Measurements from ENCODE around the gene UPF3A.
"Not testable (repeated sequence)": the region's sequence is repeated elsewhere in the genome, so short reads cannot be mapped to it uniquely, and the experiment has no call there.

UPF3A gene

DNA sequence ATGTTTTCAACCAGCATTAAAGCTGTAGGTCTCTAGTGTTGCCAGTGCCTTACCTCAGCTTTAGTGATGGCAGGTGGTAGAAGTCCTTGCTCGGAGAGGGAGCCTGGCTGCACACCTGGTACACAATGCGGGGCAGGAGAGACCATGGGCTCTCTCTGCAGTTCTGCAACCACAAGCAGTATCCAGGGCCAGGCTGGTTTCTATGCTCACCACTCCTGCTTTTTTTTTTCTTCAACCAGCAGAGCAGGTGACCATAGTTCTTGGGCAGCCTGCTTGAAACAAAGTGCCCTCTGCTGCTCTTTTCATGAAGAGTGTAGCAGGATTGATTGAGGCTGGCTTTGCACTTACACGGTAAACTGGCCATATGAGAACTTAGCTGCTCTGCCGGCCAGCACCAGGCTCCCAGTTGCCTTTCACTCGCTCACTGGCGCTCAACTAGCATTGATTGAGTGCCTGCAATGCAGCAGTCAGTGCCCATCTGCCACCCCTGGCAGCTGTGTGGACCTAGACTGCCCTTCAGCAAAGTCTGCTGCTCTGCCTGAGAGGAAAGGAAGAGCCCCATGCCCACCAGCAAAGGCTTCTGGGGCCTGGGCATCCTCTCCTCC lies 28.5 kb downstream of the UPF3A start:
- DNase-seq: no peak

DNA sequence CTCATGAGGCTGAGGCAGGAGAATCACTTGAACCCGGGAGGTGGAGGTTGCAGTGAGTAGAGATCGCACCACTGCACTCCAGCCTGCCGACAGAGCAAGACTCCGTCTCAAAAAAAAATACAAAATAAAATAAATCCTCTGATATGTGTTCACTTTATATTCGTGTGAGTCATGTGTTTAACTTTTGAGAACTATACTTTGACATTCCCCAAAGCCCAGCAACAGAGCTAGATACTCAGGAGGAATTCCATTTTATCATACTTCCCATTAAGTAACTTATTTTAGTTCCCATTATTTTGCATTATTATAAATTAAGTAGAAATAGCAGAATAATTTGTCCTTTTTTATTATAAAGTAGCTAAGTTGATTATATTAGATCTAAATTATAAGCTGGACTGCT lies 29.6 kb downstream of the UPF3A start:
- no peak for DNase-seq

DNA sequence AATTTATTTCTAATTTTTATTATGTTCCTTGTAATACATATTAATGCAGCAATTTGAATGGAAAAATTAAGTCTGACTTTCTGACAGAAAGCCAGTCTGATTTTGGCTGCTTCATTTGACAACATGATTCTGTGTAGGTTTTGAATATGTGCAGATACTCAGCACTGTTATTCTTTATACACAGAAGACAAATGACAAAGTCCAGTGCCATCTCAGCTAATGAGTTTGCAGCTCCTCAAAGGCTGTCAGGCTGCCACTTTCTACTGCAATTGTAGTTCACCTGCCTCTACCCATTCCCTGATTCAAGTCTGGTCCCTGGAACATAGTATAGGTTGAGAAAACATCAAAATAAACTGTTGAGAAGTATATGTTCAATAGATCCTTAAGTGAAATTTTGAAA lies 30.0 kb downstream of the UPF3A start:
- no peak for DNase-seq

DNA sequence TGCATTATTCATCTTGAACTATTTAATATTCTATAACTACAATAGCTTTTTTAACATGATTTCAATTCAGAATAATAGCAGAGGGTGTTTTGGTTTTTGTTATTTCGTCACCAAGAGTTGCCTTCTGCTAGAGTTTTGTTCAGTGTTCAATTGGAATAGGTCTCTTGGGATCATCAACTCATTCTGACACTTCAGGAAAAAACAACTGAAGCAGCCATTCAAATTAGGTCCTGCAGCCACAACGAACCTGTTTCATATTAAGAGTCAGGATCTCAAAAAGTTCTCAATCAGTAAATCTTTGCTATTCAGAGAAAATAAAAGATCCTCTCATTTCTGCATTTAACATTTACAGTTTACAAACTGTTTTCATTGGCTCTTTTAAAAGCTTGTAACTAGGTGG lies 30.5 kb downstream of the UPF3A start:
- DNase-seq: no peak

DNA sequence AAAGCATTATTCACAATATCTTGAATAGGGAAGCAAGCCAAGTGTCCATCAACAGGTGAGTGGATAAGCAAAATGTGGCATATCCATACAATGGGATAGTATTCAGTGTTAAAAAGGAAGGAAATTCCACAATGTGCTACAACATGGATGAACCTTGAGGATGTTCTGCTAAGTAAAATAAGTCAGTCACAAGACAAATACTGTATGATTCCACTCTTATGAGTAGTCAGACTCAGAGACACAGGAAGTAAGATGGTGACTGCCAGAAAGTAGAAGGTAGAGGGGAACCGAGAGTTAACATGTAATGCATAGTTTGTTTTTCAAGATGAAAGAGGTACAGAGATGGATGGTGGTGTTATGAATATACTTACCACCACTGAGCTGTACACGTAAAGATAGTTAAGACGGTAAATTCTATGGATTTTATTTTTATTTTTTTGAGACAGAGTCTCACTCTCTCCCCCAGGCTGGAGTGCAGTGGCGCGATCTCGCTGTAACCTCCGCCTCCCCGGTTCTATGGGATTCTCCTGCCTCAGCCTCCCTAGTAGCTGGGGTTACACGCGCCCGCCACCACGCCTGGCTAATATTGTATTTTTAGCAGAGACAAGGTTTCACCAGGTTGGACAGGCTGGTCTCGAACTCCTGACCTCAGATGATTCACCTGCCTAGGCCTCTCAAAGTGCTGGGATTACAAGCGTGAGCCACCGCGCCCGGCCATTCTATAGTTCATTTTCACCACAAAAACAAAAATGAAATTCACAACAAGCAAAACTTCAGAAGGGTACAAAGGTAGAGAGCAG lies 31.9 kb downstream of the UPF3A start:
- no peak for DNase-seq

DNA sequence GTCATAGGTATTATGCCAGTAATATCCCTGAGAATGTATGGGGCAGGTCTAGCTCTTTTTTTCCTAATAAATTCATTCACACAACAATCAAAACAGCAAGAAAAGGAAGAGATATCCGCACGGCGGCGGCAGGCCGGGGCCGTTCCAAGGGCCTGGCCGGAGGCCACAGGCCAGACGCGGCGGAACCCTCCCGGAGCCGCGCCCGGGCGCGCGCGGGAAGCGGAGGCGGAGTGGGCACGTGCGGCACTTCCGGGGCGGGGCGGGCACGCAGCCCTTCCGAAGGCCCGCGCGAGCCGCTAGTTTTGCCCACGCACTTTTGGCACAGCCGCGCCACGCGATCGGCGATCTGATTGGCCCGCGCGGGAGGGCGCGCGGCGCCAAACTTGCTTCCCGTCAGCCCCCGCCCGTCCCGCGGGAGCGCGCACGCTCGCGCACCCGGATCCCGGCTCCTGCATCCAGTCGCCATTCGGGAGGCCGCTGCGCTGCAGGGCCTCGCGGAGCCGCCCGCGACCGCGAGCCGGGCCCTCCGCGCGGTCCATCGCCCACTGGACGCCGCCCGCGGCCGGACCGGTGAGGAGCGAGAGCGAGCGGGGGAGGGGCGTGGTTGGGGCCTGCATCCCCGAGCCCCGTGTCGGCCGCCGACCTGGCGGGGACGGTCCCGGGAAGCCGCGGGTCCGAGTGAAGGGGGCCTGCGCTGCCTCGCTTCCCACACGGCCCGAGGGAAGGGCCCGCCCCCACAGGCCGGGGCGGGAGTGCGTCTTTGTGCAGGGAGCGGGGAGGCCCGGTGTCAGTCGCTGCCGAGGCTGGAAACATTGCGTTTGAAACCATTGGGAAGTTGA lies 32.9 kb downstream of the UPF3A start, which contains the start of gene CHAMP1:
Gene CHAMP1 (plus strand): TSS at position 430 of the 839 bp plus-strand sequence. CDS start 9,340 bp downstream, outside the sequence.
- peak; percentile 90 for DNase-seq

DNA sequence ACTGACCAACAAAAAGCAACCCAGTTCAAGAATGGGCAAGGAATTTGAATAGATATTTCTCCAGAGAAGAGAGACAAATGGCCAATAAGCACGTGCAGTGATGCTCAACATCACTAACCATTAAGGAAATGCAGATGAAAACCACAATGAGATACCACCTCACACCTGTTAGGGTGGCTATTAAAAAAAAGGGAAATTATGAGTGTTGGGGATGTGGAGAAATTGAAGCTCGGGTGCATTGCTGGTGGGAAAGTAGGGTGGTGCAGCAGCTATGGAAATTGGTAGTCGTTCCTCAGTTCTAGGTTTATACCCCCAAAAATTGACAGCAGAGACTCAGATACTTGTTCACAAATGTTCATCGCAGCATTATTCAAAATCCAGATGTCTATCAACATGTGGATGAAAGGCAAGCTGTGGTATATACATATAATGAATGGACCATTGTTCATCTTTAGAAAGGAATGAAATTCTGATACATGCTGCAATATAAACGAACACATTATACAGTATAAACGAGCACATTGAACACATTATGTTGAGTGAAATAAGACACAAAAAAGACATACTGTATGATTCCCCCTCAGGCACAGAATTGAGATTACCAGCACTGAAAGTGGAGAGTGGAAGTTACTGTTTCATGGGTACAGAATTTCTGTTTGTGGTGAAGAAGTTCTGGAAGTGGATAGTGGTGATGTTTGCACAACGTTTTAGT lies 33.8 kb downstream of the UPF3A start:
- DNase-seq: no peak

DNA sequence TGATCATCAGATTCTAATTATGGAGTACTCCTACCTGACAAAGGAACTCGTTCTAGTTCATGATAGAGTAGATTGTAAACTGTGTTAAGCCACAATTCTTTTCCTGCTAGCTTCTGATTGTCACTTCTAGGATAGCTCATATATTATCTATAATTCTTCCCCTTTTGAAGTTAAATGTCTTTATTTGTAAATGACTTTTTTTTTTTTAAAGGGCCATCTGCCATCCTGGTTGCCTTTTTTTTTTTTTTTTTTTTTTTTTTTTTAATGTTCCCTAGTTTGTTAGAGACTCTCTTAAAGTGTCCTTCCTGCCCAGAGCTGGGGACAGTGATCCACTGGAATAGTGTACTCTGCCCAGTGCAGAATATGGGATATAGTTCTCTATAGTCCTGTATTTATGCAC lies 37.2 kb downstream of the UPF3A start:
- DNase-seq: no peak

DNA sequence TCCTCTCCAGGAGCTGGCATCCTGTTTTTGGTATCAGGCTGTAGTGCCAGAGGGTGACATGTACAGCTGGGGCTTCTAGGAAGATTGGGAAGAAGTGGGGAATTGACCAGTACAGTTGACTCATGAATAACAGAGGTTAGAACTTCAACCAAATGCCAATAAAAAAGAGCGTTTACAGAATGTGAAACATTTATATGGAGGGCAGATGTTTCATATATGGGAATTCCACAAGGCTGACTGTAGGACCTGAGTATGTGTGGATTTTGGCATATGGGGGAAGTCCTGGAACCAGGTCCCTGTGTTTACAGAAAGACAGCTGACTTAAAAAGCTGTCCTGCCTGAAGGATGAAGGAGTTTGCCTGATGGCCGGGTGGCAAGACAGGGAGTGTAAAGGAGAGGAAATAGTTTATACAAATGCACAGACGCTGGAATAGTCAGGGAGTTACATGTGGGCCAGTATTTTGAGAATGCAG lies 38.1 kb downstream of the UPF3A start:
- DNase-seq: no peak

DNA sequence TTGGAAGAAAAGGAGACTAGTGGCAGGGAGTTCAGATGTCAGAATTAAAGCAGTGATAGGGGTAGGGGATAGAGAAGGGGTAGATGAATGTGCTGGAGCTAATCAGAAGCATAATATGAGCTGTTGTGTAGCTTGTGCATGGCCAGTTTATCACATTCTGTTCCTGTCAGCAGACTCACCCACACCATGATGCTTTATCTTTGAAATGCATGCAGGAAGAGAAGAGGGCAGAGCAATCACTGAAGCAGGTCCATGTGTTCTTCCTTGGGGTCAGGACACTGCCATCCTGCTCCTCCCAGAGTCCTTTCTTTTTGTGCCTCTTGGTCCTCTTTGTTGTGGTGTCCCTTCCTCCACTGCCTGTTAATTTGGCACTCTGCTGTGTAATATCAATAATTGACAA lies 38.7 kb downstream of the UPF3A start:
- DNase-seq: no peak

DNA sequence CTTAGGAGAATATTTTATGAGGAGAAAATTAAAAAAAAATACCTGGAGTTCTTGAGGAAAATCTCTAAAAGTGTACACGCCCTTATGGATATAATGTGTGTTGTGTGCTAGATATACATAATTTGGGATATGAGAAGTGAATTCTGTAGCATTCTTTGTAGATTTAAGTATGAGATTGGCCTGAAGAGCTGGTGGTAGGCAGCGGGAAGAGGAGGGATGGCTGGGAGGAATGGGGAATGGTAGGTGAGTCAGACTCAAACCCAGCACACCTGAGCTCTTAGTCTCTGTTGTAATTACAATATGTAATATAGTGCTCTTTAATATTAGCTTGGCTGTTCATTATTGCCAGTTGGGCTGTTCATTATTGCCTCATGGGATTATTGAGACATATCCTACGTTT lies 39.9 kb downstream of the UPF3A start:
- DNase-seq: no peak

DNA sequence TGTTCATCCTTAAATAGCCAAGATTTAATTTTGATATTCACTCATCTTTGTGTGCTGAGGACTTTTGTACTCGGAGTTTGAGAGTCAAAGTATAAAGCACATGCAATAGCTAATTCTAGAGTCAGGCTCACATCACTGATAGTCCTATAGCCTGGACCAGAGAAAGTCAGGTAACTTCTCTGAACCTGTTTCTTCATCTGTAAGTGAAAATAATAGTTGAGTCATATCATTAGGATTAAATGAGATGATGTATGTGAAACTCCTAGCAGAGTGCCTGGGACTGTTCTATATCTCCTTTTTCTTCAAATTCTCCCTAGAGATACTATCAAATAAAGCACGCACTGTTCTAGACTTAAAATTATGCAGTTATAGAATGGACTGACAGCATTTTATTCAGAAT lies 41.9 kb downstream of the UPF3A start:
- DNase-seq: no peak

DNA sequence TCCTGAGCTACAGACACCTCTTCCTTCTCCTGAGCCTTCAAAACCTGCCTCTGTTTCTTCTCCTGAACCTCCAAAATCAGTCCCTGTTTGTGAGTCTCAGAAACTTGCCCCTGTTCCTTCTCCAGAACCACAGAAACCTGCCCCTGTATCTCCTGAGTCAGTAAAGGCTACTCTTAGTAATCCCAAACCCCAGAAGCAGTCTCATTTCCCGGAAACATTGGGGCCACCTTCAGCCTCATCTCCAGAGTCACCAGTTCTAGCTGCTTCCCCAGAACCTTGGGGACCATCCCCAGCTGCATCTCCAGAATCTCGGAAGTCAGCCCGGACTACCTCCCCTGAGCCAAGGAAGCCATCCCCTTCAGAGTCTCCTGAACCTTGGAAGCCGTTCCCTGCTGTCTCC lies 42.9 kb downstream of the UPF3A start:
- DNase-seq: no peak

DNA sequence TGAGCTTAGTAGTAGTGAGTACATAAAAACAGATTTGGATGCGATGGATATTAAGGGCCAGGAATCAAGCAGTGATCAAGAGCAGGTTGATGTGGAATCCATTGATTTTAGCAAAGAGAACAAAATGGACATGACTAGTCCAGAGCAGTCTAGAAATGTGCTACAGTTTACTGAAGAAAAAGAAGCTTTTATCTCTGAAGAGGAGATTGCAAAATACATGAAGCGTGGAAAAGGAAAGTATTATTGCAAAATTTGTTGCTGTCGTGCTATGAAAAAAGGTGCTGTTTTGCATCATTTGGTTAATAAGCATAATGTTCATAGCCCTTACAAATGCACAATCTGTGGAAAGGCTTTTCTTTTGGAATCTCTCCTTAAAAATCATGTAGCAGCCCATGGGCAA lies 44.3 kb downstream of the UPF3A start:
- no peak for DNase-seq

DNA sequence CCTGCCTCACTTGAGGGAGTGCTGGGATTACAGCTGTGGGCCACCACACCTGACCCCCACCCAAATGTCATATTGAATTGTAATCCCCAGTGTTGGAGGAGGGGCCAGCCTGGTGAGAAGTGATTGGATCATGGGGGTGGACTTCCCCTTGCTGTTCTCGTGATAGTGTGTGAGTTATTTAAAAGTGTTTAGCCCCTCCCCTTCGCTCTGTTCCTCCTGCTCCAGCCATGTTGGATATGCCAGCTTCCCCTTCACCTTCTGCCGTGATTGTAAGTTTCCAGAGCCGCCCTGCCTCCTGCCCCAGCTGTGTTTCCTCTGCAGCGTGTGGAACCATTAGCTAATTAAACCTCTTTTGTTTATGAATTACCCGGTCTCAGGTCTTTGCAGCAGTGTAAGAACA lies 46.6 kb downstream of the UPF3A start:
- DNase-seq: no peak

DNA sequence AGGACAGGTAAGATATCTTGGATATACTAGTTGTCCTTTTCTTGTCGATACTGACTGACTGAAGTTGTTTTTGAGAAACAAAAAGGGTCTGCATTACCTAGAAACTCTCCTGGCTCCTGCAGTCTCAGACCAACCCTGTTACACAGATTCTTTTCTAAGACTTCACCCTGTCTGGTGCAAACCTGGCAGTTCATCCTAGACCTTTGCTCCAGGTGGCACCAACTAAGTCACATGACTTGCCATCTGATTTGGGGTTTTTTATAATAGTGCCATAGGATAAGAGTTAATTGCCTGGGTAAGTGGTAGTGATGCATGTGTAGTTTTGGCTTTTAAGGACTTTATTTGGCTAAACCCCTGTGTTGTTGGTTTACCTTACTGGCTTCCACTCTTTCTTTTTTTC lies 47.2 kb downstream of the UPF3A start:
- DNase-seq: no peak

DNA sequence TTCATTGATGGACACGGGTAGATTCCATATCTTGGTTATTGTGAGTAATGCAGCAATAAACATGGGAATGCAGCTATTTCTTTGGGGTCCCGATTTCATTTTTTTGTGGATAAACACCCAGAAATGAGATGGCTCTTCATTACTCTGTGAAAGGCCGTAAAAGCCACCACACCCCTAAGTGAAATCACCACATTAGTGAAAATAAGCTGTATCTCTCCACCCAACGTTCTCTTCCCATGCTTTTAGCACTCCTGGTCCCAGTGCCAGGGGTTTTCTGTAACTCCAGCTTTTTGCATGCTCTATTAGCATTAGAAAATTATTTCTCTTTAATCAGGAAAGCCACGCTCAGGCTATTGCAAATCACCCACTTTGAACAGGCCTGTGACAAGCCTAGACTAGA lies 48.7 kb downstream of the UPF3A start:
- no peak for DNase-seq

DNA sequence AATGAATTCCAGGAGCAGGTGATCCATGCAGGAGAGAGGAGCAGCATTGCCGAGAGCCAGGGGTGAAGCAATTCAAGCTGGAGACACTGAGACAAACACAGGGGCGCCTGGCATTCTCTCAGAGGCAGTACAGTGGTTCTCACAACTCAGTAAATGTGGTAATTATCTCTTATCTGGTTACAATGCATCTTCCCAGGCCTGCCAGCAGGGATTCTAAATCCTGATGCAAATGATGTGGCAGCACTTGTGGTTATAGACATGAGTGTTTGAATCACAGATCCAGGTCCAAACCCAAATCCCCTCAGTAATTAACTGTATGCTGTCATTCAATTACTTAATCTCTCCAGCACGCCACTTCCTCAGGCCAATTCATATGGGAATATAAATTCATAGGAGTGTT lies 52.5 kb downstream of the UPF3A start:
- not testable (repeated sequence) for DNase-seq

DNA sequence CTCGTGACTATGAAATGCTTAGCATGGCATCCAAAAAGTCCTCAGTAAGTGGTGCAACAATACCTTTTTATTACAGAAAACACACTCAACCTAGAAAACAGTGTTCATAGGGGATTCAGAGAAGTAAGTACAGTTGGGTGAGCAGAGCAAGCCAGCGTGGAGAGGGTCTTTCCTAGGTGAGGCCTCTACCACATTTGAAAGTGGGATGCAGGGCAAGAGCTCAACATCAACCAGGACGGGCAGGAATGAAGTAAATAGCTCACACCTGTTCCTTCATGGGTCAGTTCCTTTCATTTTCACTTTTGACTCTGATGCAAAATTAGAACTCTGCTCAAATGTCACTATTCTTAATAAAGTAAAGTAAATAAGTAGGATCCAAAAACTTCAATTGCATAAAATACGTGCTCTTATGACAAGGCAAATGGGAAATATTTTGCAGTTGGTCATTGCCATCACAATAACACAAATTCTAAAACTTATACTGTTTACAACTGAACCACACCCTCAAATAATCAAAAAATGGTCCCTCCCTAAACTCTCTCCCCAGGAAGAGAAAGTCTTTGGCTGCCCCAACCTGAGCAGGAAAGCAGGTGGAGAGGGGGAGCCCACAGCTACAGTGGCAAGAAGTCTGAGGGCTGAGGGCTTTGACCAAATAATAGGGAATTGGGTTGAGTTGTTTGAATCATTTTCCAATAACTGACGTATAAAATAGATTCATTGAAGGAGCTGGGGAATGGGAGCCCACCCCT lies 53.1 kb downstream of the UPF3A start:
- no peak for DNase-seq

DNA sequence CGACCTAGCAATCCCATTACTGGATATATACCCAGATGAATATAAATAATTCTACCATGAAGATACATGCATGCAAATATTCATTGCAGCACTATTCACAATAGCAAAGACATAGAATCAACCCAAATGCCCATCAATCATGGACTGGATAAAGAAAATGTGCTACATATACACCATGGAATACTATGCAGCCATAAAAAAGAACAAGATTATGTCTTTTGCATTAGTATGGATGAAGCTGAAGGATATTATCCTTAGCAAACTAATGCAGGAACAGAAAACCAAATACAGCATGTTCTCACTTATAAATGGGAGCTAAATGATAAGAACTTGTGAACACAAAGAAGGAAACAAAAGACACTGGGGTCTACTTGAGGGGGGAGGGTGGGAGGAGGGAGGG lies 55.1 kb downstream of the UPF3A start:
- not testable (repeated sequence) for DNase-seq

DNA sequence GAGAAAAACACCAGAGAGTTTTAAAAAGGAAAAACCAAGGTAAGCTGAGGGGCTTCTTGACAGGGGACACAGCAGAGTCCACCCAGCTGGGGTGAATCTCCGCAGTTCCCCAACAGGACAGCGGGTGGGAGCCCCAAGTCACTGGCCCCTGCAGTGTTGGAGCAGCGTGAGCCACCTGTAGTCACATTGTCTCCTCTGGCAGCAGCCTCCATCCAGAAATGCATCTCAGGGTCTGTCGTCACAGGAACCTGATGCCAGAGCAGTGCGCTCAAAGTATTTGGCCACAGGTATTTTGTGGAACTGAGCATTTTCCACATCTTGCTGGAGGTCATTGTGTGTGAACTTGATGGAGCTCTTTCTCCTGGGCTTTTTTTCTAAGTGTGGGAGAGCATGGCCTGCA lies 57.6 kb downstream of the UPF3A start:
- DNase-seq: no peak

DNA sequence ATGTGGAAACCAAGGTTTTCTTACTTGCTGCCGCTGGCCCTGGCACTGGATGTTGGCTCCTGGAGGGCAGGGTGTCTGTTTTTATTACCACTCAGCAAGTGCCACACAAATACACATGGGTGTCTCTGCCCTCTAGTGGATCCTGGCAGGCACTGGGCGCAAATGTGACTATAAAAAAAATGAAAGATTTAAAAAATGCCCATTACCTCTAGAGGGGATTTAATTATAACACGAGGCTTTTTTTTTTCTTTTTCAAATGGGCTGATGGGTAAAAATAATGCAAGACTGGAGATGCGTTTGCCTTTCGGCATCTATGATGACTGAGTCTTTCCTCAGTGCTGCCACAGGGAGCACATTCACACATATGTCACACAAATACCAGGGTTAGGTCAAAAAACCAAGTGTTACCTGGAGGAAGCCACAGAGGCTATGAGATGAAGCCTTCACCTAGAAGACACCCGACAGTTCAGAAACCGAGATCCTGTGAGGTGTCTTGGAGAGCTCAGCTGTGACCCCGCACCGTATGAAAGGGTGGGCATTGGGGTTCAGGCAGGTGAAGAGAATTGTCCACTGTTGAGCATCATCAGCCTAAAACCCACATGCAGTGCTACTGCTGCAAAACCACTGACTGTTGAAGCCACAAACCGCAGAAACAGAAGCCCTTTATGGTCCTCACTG lies 58.6 kb downstream of the UPF3A start:
- peak; percentile 33 for DNase-seq

All from activated T-cell treated with anti-CD3 and anti-CD28 coated beads, Interleukin-2, amount 50 U/mL, for 1 hour (primary cell).